ENCODE results near the gene TENT5C. TPM values are rescaled to one million over a fixed set of nuclear protein-coding genes. Genes with fewer than 3 reads are reported as not detected.
"Not testable (repeated sequence)": the region's sequence is repeated elsewhere in the genome, so short reads cannot be mapped to it uniquely, and the experiment has no call there.

TENT5C gene
- 1 to 10 TPM; 2.4 to 3.6 (median 2.9) TPM for polyA plus RNA-seq (ENCODE audit: insufficient read length in 4 of 4)

GRCh38 chr1:117605774-117606648, at the start of gene TENT5C:
TENT5C (plus strand) TSS chr1:117606048; CDS start chr1:117622869, 16,821 bp downstream.
- peak; percentile 91 to 94 (median 93) for DNase-seq (ENCODE audit: low read depth in 4 of 4, low spot score in 3 of 4)

GRCh38 chr1:117556341-117556740, 49.5 kb upstream of the TENT5C start:
- DNase-seq (ENCODE audit: low read depth in 4 of 4, low spot score in 3 of 4), result no peak

GRCh38 chr1:117556976-117557375, 48.9 kb upstream of the TENT5C start:
- DNase-seq (ENCODE audit: low read depth in 4 of 4, low spot score in 3 of 4), result no peak

- not testable (repeated sequence) for DNase-seq (ENCODE audit: low read depth in 4 of 4, low spot score in 3 of 4)
Observed at GRCh38 chr1:117558451-117558850, 47.4 kb upstream of the TENT5C start.

- DNase-seq (ENCODE audit: low read depth in 4 of 4, low spot score in 3 of 4), result no peak
Observed at GRCh38 chr1:117559139-117559538, 46.7 kb upstream of the TENT5C start.

- no peak for DNase-seq (ENCODE audit: low read depth in 4 of 4, low spot score in 3 of 4)
Observed at GRCh38 chr1:117559985-117560384, 45.9 kb upstream of the TENT5C start.

- no peak for DNase-seq (ENCODE audit: low read depth in 4 of 4, low spot score in 3 of 4)
Observed at GRCh38 chr1:117561071-117561470, 44.8 kb upstream of the TENT5C start.

- no peak for DNase-seq (ENCODE audit: low read depth in 4 of 4, low spot score in 3 of 4)
Observed at GRCh38 chr1:117561551-117561950, 44.3 kb upstream of the TENT5C start.

- no peak for DNase-seq (ENCODE audit: low read depth in 4 of 4, low spot score in 3 of 4)
Observed at GRCh38 chr1:117562581-117563491, 43.0 kb upstream of the TENT5C start.

- DNase-seq (ENCODE audit: low read depth in 4 of 4, low spot score in 3 of 4), result no peak
Observed at GRCh38 chr1:117563492-117563875, 42.4 kb upstream of the TENT5C start.

- DNase-seq (ENCODE audit: low read depth in 4 of 4, low spot score in 3 of 4), result no peak
Observed at GRCh38 chr1:117564227-117565075, 41.4 kb upstream of the TENT5C start.

GRCh38 chr1:117565076-117565556, 40.7 kb upstream of the TENT5C start:
- DNase-seq (ENCODE audit: low read depth in 4 of 4, low spot score in 3 of 4), result no peak

- DNase-seq (ENCODE audit: low read depth in 4 of 4, low spot score in 3 of 4), result no peak
Observed at GRCh38 chr1:117565745-117566455, 39.9 kb upstream of the TENT5C start.

GRCh38 chr1:117566556-117566955, 39.3 kb upstream of the TENT5C start:
- no peak for DNase-seq (ENCODE audit: low read depth in 4 of 4, low spot score in 3 of 4)

GRCh38 chr1:117567435-117567834, 38.4 kb upstream of the TENT5C start:
- DNase-seq (ENCODE audit: low read depth in 4 of 4, low spot score in 3 of 4), result no peak

- DNase-seq (ENCODE audit: low read depth in 4 of 4, low spot score in 3 of 4), result no peak
Observed at GRCh38 chr1:117567976-117568375, 37.9 kb upstream of the TENT5C start.

GRCh38 chr1:117568999-117569398, 36.8 kb upstream of the TENT5C start:
- DNase-seq (ENCODE audit: low read depth in 4 of 4, low spot score in 3 of 4), result no peak

- DNase-seq (ENCODE audit: low read depth in 4 of 4, low spot score in 3 of 4), result no peak
Observed at GRCh38 chr1:117569856-117570255, 36.0 kb upstream of the TENT5C start.

- peak in 1 of 4 donors; percentile 8 for DNase-seq (ENCODE audit: low read depth in 4 of 4, low spot score in 3 of 4)
Observed at GRCh38 chr1:117570988-117571409, 34.8 kb upstream of the TENT5C start.

GRCh38 chr1:117571496-117571895, 34.4 kb upstream of the TENT5C start:
- DNase-seq (ENCODE audit: low read depth in 4 of 4, low spot score in 3 of 4), result no peak
